ENCODE data around the gene NELL1. TPM values are rescaled to one million over a fixed set of nuclear protein-coding genes. Genes with fewer than 3 reads are reported as not detected.

NELL1 gene
- total and polyA plus RNA-seq, 4 donors: 0.05 to 0.31 (median 0.12) TPM; not detected in 1

GRCh38 chr11:21456186-21456585 lies 786.8 kb downstream of the NELL1 start:
- TF ChIP-seq CTCF (IDR thresholded peaks at IDR 0.05; ENCODE audit: control extremely low read depth, extremely low read depth): no peak
- no peak overlapping the region for H3K4me3 ChIP-seq
- 23 to 30% methylated on average over 1 of the region's 1 CpG for WGBS, 2 donors

GRCh38 chr11:21460082-21460481 lies 790.7 kb downstream of the NELL1 start:
- ATAC-seq (ENCODE audit: insufficient read depth, low FRiP score) (no peak), DNase-seq (no peak)
- Histone ChIP-seq H3K27ac (ENCODE audit: low read depth in 1 of 2, low read length in 1 of 2) (no peak overlapping the region), H3K4me3 (no peak overlapping the region), H3K9me3 (ENCODE audit: control insufficient read depth in 4 of 4, insufficient read depth in 3 of 4, low read length in 3 of 4) (peaks cover 0 to 2% (median 0%) of the 10 kb centered on the region in 4 donors), H3K27me3 (ENCODE audit: control insufficient read depth in 3 of 3, insufficient read depth in 3 of 3, low read length in 2 of 3) (no peaks in the 10 kb centered on the region), H3K4me1 (ENCODE audit: control insufficient read depth in 5 of 5, insufficient read depth in 5 of 5, low read length in 5 of 5) (no peaks in the 10 kb centered on the region), H3K36me3 (ENCODE audit: control insufficient read depth in 4 of 4, insufficient read depth in 4 of 4, low read length in 4 of 4) (no peaks in the 10 kb centered on the region), H3K9ac (ENCODE audit: insufficient read depth in 1 of 2, low read length in 2 of 2) (no peak overlapping the region)
- TF ChIP-seq CTCF (IDR thresholded peaks at IDR 0.05; ENCODE audit: control extremely low read depth, extremely low read depth): no peak

More at GRCh38 chr11:21456186-21456585, 786.8 kb downstream of the NELL1 start:
- ATAC-seq (ENCODE audit: insufficient read depth, low FRiP score) (no peak), DNase-seq (no peak)
- H3K9me3 ChIP-seq (ENCODE audit: control insufficient read depth in 4 of 4, insufficient read depth in 3 of 4, low read length in 3 of 4): no peaks in the 10 kb centered on the region
- H3K9ac ChIP-seq (ENCODE audit: insufficient read depth in 1 of 2, low read length in 2 of 2): no peak overlapping the region
- H3K36me3 ChIP-seq (ENCODE audit: control insufficient read depth in 4 of 4, insufficient read depth in 4 of 4, low read length in 4 of 4): no peaks in the 10 kb centered on the region
- no peak overlapping the region for H3K27ac ChIP-seq (ENCODE audit: low read depth in 1 of 2, low read length in 1 of 2)
- H3K4me1 ChIP-seq (ENCODE audit: control insufficient read depth in 5 of 5, insufficient read depth in 5 of 5, low read length in 5 of 5): no peaks in the 10 kb centered on the region
- no peaks in the 10 kb centered on the region for H3K27me3 ChIP-seq (ENCODE audit: control insufficient read depth in 3 of 3, insufficient read depth in 3 of 3, low read length in 2 of 3)

GRCh38 chr11:21461701-21462100 lies 792.3 kb downstream of the NELL1 start:
- H3K4me3 ChIP-seq: no peak overlapping the region
- peaks cover 0 to 2% (median 0%) of the 10 kb centered on the region in 4 donors for H3K9me3 ChIP-seq (ENCODE audit: control insufficient read depth in 4 of 4, insufficient read depth in 3 of 4, low read length in 3 of 4)
- ATAC-seq (ENCODE audit: insufficient read depth, low FRiP score): no peak
- H3K27ac ChIP-seq (ENCODE audit: low read depth in 1 of 2, low read length in 1 of 2): no peak overlapping the region
- no peaks in the 10 kb centered on the region for H3K4me1 ChIP-seq (ENCODE audit: control insufficient read depth in 5 of 5, insufficient read depth in 5 of 5, low read length in 5 of 5)
- no peaks in the 10 kb centered on the region for H3K27me3 ChIP-seq (ENCODE audit: control insufficient read depth in 3 of 3, insufficient read depth in 3 of 3, low read length in 2 of 3)
- no peak overlapping the region for H3K9ac ChIP-seq (ENCODE audit: insufficient read depth in 1 of 2, low read length in 2 of 2)
- no peak for DNase-seq
- WGBS, 2 donors: 80 to 90% methylated on average over 1 of the region's 1 CpG
- TF ChIP-seq CTCF (IDR thresholded peaks at IDR 0.05; ENCODE audit: control extremely low read depth, extremely low read depth): no peak
- no peaks in the 10 kb centered on the region for H3K36me3 ChIP-seq (ENCODE audit: control insufficient read depth in 4 of 4, insufficient read depth in 4 of 4, low read length in 4 of 4)

DNA sequence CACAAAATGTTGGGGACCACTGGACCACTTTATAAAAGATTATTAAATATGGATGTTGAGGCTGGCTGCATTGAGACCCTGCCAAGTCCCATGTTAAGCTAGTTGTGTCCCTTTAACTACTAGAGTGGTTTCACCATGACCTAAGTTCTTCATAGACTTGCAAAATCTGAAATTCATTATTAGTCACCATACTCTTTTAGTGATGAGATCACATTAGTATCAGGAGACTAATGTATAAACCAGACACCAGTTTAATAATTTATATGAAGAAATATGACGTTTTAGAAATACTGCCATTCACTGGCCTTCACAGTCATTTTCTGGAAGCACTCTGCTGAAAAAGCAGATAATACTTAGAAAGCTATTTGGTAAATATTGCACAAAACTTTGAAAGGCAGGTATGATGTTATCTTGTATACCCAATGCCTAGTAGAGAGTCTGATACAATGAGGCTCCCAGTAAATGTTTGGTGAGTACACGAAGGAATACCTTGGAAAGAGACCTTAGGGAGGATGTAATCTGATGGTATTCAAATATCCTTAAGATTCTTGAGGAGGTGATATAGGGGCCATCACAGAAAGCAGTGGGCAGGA lies 795.3 kb downstream of the NELL1 start:
- Histone ChIP-seq H3K4me3 (no peak overlapping the region), H3K27ac (ENCODE audit: low read depth in 1 of 2, low read length in 1 of 2) (no peak overlapping the region), H3K4me1 (ENCODE audit: control insufficient read depth in 5 of 5, insufficient read depth in 5 of 5, low read length in 5 of 5) (no peaks in the 10 kb centered on the region), H3K9ac (ENCODE audit: insufficient read depth in 1 of 2, low read length in 2 of 2) (no peak overlapping the region), H3K36me3 (ENCODE audit: control insufficient read depth in 4 of 4, insufficient read depth in 4 of 4, low read length in 4 of 4) (no peaks in the 10 kb centered on the region), H3K9me3 (ENCODE audit: control insufficient read depth in 4 of 4, insufficient read depth in 3 of 4, low read length in 3 of 4) (peaks cover 0 to 2% (median 0%) of the 10 kb centered on the region in 4 donors), H3K27me3 (ENCODE audit: control insufficient read depth in 3 of 3, insufficient read depth in 3 of 3, low read length in 2 of 3) (no peaks in the 10 kb centered on the region)
- 65 to 71% methylated on average over 2 of the region's 2 CpGs for WGBS, 2 donors
- DNase-seq (no peak), ATAC-seq (ENCODE audit: insufficient read depth, low FRiP score) (no peak)
- TF ChIP-seq CTCF (IDR thresholded peaks at IDR 0.05; ENCODE audit: control extremely low read depth, extremely low read depth): no peak
